ENCODE results near the gene AUNIP.

DNA sequence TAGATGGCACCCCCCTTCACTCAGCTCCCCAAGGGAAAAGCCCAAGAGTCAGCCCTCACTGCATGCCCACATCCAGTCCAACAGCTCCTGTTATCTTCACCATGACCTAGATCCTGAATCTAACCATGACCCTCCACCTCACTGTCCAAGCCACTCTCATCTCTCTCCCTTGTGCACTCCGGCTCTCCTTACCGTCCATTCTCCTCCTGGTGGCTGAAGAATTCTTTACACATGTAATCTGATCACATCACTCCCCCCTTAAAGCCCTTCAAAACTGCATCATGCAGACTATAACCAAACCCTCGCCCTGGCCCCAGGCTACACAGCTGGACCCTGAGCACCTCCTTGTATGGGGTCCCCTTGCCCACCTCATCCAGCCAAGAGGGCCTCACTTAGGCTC is 30.2 kb upstream of the AUNIP start:
- no peak for TF ChIP-seq CTCF (IDR thresholded peaks at IDR 0.05; ENCODE audit: low read length)
- TF ChIP-seq EZH2 (IDR thresholded peaks at IDR 0.05; ENCODE audit: borderline replicate concordance, low read length), result no peak
